ENCODE measurements around the gene RHOT2. TPM values are rescaled to one million over a fixed set of nuclear protein-coding genes. Genes with fewer than 3 reads are reported as not detected.

The RHOT2 gene
- total and polyA plus RNA-seq, 9 of the 15 experiments (the other 6 are each of a cell fraction or from before 2014, with no cell fraction given), result 5.0 to 373 (median 112) TPM

GRCh38 chr16:720990-721764 is 53.2 kb downstream of the RHOT2 start, which contains the start of gene ANTKMT (continued):
- TF ChIP-seq MNT (conservative IDR thresholded peaks at IDR 0.05) (peak in 1 of 2 experiments; percentile 33; a peak in 3 of 4 replicates), ZNF639 (CRISPR knock-in tag; conservative IDR thresholded peaks at IDR 0.05 in 1 of 2, IDR thresholded peaks at IDR 0.05 in 1 of 2) (peak in 1 of 2 experiments; percentile 67; a peak in 2 of 4 replicates), ZNF395 (CRISPR knock-in tag; IDR thresholded peaks at IDR 0.05) (0 out of 2 replicates have a peak, but pooled peaks have one; percentile 49), ZFX (CRISPR knock-in tag; IDR thresholded peaks at IDR 0.05) (peak; percentile 92), ESRRB (CRISPR knock-in tag; IDR thresholded peaks at IDR 0.05; ENCODE audit: borderline replicate concordance) (no peak), ILK (tag; IDR thresholded peaks at IDR 0.05; ENCODE audit: borderline replicate concordance, low read depth) (no peak), ESRRA (IDR thresholded peaks at IDR 0.05; ENCODE audit: borderline replicate concordance, low read depth) (peak; percentile 88), ERF (CRISPR knock-in tag; IDR thresholded peaks at IDR 0.05) (peak; percentile 90; the same call in 1 of the 2 replicates), HEY1 (CRISPR knock-in tag; IDR thresholded peaks at IDR 0.05; ENCODE audit: borderline replicate concordance) (no peak), HCFC1 (IDR thresholded peaks at IDR 0.05; ENCODE audit: low read depth, low read length) (peak; percentile 80), THAP7 (CRISPR knock-in tag; IDR thresholded peaks at IDR 0.05) (peak; percentile 93), JUNB (CRISPR knock-in tag; conservative IDR thresholded peaks at IDR 0.05) (no peak), SMARCE1 (IDR thresholded peaks at IDR 0.05) (no peak), TCF7L2 (IDR thresholded peaks at IDR 0.05; ENCODE audit: low read depth, low read length) (no peak), SPI1 (IDR thresholded peaks at IDR 0.05; ENCODE audit: borderline replicate concordance, low read depth, low read length) (no peak), PRMT5 (CRISPR knock-in tag; IDR thresholded peaks at IDR 0.05) (peak; percentile 15; the same call in 1 of the 2 replicates), BRD4 (IDR thresholded peaks at IDR 0.05) (no peak), SRF (CRISPR knock-in tag; IDR thresholded peaks at IDR 0.05) (no peak), ZNF583 (CRISPR knock-in tag; IDR thresholded peaks at IDR 0.05) (peak; percentile 38; the same call in 1 of the 2 replicates), MEF2A (IDR thresholded peaks at IDR 0.05; ENCODE audit: control insufficient read depth, low read depth, low read length) (no peak), ZNF512 (tag; IDR thresholded peaks at IDR 0.05) (no peak)

Measured in K562 (cell line).